Stimulated activated memory B cell treated with anti-CD40 and anti-IgM and Interleukin-4, amounts not matched to agents 10 μg/mL and 1 μg/mL and 100 μg/mL, for 72 hours (primary cell): ENCODE data around the gene WNT7B.

Source experiments
- ATAC-seq: fragments of 150-1000 bp; cut with Tn5 transposase; 2 replicates; pipeline ENCODE4 v1.10.0; 2021
- H3K27ac Mint-ChIP-seq: one replicate; pipeline ENCODE4 v1.8.0; 2022; ENCODE audit warnings: mild to moderate bottlenecking, mixed read lengths
- H3K27me3 Mint-ChIP-seq: one replicate; pipeline ENCODE4 v1.8.0; 2022; ENCODE audit warnings: mixed read lengths
- H3K36me3 Mint-ChIP-seq: one replicate; pipeline ENCODE4 v1.8.0; 2022; ENCODE audit warnings: mixed read lengths
- H3K4me1 Mint-ChIP-seq: one replicate; pipeline ENCODE4 v1.8.0; 2022; ENCODE audit warnings: mixed read lengths
- H3K4me3 Mint-ChIP-seq: one replicate; pipeline ENCODE4 v1.8.0; 2022; ENCODE audit warnings: mild to moderate bottlenecking, moderate library complexity, mixed read lengths
- H3K9me3 Mint-ChIP-seq: one replicate; pipeline ENCODE4 v1.8.0; 2022; ENCODE audit warnings: mixed read lengths

The WNT7B gene

DNA sequence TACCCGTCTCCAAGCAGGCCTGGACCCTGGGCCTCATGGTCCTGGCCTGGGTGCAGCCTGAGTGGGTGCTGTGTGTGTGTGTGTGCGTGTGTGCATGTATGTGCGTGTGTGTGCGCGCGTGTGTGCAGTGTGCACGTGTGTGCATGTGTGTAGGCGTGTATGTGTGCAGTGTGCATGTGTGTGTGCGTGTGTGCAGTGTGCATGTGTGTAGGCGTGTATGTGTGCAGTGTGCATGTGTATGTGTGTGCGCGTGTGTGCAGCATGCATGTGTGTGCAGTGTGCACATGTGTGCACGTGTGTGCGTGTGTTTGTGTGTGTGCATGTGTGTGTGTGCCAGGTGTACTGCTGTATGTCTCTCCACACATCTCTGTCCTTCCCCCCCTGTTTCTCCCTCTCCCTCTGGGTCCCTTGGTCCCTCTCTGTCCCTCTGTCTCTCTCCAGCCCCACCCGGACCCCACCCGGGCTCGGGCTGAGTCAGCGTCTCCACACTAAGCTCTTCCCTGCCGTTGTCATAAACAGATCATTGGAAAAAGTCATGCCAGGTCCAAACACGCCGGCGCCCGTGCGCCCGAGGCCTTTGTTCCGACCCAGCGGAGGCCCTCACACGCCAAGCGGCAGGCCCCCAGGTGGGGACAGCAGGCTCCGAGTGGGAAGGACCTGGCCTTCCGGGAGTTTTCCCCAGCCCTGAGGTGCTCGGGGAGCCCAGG, 34.0 kb downstream of the WNT7B start:
- Mint-ChIP-seq H3K4me3 (no peak overlapping the region), H3K36me3 (no peaks in the 10 kb centered on the region), H3K4me1 (peaks cover 11% of the 10 kb centered on the region), H3K9me3 (peaks cover 6% of the 10 kb centered on the region), H3K27me3 (peaks cover 17% of the 10 kb centered on the region), H3K27ac (no peak overlapping the region)
- ATAC-seq = peak; percentile 5

DNA sequence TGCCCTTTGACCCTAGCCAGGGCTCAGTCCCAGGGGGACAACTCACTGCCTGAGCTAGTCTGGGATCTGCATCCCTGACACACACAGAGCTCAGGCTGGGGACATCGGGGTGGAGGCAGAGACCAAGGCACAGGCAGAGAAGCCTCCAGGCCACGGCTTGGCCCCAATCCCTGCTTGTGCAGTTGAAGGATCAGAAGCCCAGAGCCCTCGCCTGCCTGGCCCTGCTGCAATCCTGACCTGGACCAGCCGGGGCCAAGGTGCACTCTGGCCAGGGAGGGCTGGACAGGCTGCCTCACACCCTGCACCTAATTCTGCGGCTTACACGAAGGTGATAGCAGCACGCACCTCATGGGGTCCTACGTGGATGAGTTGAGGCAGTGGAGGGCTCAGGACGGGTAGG, 34.6 kb downstream of the WNT7B start:
- peaks cover 6% of the 10 kb centered on the region for H3K4me1 Mint-ChIP-seq
- H3K27me3 Mint-ChIP-seq = peaks cover 13% of the 10 kb centered on the region
- H3K9me3 Mint-ChIP-seq = peaks cover 7% of the 10 kb centered on the region
- no peaks in the 10 kb centered on the region for H3K36me3 Mint-ChIP-seq
- H3K27ac Mint-ChIP-seq = no peak overlapping the region
- no peak overlapping the region for H3K4me3 Mint-ChIP-seq
- no peak for ATAC-seq

DNA sequence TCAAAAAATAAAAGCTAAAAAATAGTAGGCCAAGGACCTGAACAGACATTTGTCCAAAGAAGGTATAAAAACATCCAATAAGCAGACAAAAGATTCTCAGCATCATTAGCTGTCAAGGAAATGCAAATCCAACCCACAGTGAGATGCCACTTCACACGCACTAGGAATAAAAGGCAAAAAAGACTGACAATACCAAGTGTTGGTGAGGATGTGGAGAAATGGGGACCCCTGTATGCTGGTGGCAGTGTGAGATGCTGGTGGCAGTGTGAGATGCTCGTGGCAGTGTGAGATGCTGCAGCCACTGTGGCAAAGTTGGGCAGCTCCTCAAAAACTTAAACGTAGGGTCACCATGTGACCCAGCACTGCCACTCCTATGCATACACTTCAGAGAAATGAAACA, 38.0 kb downstream of the WNT7B start:
- no peak overlapping the region for H3K27ac Mint-ChIP-seq
- ATAC-seq = no peak
- H3K4me3 Mint-ChIP-seq = no peak overlapping the region
- peaks cover 7% of the 10 kb centered on the region for H3K9me3 Mint-ChIP-seq
- H3K27me3 Mint-ChIP-seq = peaks cover 20% of the 10 kb centered on the region
- H3K36me3 Mint-ChIP-seq = no peaks in the 10 kb centered on the region
- H3K4me1 Mint-ChIP-seq = no peaks in the 10 kb centered on the region

DNA sequence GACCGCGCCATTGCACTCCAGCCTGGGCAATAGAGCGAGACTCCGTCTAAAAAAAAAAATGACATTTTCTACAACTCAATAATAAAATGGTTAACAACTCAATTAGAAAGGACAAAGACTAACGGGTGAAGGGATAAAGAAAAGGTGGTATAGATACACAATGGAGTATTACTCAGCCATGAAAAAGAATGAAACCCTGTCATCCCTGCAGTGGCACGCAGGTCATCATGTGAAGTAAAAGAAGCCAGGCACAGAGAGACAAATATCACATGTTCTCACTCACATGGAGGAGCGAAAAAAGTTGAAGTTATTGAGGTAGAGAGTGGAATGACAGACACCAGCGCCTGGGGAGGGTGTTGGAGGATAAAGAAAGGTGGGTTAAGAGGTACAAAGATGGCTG, 39.0 kb downstream of the WNT7B start:
- Mint-ChIP-seq H3K9me3 (peaks cover 7% of the 10 kb centered on the region), H3K4me1 (no peaks in the 10 kb centered on the region), H3K27ac (no peak overlapping the region), H3K4me3 (no peak overlapping the region), H3K27me3 (peaks cover 29% of the 10 kb centered on the region), H3K36me3 (no peaks in the 10 kb centered on the region)
- ATAC-seq = no peak

DNA sequence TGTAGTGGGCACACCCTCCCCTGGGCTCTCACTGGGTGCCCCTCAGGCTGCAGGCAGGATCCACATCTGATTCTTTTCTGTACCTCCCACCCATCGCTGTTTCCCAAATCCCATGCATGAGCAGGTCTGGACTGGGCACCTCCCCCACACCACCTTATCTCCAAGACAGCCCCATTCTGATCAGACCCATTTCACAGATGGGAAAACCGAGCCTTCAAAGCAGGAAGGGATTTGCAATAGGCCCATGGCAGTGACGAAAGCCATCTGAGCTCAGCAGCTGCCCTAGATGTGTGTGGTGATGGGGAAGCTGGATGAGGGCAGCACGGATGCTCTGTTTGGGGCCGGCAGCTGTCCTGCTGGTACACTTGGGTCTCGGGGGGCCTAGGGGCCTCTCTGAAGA, 41.4 kb downstream of the WNT7B start:
- no peak overlapping the region for H3K27ac Mint-ChIP-seq
- H3K4me1 Mint-ChIP-seq = peaks cover 6% of the 10 kb centered on the region
- H3K36me3 Mint-ChIP-seq = no peaks in the 10 kb centered on the region
- peaks cover 7% of the 10 kb centered on the region for H3K9me3 Mint-ChIP-seq
- H3K27me3 Mint-ChIP-seq = peaks cover 48% of the 10 kb centered on the region
- ATAC-seq = no peak
- H3K4me3 Mint-ChIP-seq = no peak overlapping the region

DNA sequence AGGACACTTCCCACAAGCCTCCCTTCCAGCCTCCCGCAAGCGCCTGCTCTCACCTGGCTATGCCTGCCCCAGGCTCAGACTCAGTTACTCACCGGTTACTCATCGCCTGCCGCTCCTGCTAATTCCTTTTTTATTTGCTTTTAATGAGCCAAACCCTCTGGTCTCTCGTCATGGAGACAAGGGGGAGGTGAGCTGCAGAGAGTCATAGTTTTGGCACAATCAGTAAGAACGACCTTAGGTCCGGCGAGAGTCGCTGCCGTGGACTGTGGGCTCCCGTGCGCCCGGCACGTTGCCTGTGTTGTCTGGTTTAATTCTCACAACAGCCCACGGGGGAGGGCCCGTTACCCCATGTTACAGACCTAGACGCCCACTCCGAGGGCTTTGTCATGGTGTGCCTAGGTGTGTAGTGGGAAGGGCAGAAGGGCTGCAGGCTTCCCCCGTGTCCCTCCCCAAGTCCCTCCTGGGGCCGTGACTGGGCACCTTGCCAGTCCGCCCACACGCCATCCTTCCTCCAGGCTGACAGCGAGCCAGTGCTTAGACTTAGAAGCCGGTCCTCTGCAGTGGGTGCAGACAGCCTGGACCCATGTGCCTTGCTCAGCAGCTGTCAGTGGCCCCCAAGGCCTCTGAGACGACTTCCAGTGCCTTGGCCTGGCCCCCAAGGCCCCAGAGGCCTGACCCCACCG, 42.2 kb downstream of the WNT7B start:
- no peaks in the 10 kb centered on the region for H3K36me3 Mint-ChIP-seq
- H3K27ac Mint-ChIP-seq = no peak overlapping the region
- peaks cover 56% of the 10 kb centered on the region for H3K27me3 Mint-ChIP-seq
- H3K4me3 Mint-ChIP-seq = no peak overlapping the region
- H3K9me3 Mint-ChIP-seq = peaks cover 7% of the 10 kb centered on the region
- no peak for ATAC-seq
- H3K4me1 Mint-ChIP-seq = peaks cover 6% of the 10 kb centered on the region

DNA sequence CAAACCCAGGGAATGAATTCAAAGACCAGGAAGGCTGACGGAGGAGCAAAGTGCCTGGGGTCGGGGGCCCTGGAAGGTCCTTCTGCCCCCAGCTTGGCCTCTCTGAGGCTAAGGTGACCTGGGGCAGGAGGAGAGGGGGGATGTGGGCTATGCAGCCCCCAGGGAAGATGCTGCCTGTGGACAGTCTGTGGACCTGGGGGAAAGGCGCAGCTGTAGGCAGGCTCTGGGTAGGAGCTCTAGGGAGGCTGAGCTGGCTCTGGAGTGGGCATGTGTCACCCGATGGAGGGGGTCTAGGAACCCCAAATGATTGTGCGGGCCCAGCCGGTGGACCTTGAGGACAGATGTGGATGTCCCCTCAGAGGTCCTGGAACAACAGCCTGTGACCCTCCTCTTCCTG, 42.8 kb downstream of the WNT7B start:
- Mint-ChIP-seq H3K36me3 (no peaks in the 10 kb centered on the region), H3K27ac (no peak overlapping the region), H3K27me3 (peaks cover 62% of the 10 kb centered on the region), H3K9me3 (peaks cover 9% of the 10 kb centered on the region), H3K4me1 (peaks cover 6% of the 10 kb centered on the region), H3K4me3 (no peak overlapping the region)
- ATAC-seq = no peak

DNA sequence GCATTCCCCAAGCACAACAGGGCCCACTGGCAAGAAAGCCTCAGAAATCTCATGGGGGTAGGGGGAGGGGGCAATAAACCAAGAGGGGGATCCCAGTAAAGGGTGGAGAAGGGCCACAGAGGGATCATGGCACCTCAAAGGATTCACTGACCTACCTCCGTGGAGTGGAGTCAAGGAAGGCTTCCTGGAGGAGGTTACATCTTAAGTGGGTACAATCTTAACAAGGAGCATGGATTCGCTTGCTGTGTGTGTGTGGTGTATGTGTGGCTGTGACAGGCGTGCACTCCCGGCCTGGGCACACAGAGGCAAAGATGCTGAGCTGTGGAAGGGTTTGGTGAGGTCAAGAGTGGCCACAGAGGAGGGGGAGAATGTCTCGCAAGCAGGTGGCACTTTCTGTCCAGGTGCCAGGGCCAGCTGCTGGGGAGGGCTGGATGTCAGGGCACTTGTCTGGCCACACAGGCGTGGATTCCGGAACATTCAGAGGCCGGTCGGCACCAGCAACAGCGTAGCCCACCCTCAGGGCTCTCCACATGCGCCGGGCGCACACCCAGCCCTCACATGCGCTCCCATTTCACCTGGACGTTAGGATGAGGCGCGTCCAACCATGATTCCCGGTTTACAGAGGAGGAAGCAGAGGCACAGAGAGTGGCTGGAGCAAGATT, 43.3 kb downstream of the WNT7B start:
- peaks cover 6% of the 10 kb centered on the region for H3K4me1 Mint-ChIP-seq
- H3K4me3 Mint-ChIP-seq = no peak overlapping the region
- ATAC-seq = no peak
- H3K9me3 Mint-ChIP-seq = peaks cover 9% of the 10 kb centered on the region
- no peaks in the 10 kb centered on the region for H3K36me3 Mint-ChIP-seq
- no peak overlapping the region for H3K27ac Mint-ChIP-seq
- peaks cover 68% of the 10 kb centered on the region for H3K27me3 Mint-ChIP-seq

DNA sequence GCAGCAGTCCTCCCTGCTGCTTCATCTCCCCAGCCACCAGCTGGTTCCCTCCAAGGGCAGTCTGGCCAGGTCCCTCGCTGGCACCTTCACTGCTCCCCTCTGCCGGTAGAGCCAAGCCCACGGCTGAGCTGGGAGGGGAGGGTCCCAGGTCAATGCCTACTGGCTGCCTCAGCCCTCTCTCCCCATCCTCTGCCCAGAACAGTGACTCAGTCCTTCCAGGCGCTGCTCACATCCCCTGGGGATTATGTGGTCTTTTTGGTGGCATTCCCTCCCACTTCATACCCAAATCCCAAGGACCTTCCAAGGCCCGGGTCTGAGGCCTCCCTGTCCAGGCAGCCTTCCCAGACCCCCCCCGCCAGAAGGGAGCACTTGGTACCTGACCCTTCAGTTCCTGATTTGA, 44.9 kb downstream of the WNT7B start:
- H3K36me3 Mint-ChIP-seq = no peaks in the 10 kb centered on the region
- no peak overlapping the region for H3K4me3 Mint-ChIP-seq
- H3K27me3 Mint-ChIP-seq = peaks cover 71% of the 10 kb centered on the region
- peaks cover 6% of the 10 kb centered on the region for H3K4me1 Mint-ChIP-seq
- H3K9me3 Mint-ChIP-seq = peaks cover 5% of the 10 kb centered on the region
- H3K27ac Mint-ChIP-seq = no peak overlapping the region
- no peak for ATAC-seq

DNA sequence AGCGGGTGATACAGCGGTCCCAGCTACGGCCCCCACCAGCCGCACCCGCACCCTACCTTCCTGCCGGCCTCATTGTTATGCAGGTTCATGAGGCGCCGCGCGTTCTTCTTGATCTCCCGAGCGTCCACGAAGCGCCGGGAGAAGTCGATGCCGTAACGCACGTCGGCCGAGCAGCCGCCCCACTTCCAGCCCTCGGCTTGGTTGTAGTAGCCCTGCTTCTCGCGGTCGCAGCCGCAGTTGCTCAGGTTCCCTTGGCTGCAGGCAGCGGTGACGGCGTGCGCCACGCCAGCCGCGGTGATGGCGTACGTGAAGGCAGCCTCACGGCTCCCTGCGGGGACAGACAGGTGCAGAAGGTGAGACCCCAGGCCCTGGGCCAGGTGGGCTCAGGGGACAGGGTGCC, 45.9 kb downstream of the WNT7B start:
- Mint-ChIP-seq H3K9me3 (peaks cover 5% of the 10 kb centered on the region), H3K36me3 (no peaks in the 10 kb centered on the region), H3K27me3 (peaks cover 71% of the 10 kb centered on the region), H3K4me1 (peaks cover 6% of the 10 kb centered on the region), H3K27ac (no peak overlapping the region), H3K4me3 (no peak overlapping the region)
- no peak for ATAC-seq

DNA sequence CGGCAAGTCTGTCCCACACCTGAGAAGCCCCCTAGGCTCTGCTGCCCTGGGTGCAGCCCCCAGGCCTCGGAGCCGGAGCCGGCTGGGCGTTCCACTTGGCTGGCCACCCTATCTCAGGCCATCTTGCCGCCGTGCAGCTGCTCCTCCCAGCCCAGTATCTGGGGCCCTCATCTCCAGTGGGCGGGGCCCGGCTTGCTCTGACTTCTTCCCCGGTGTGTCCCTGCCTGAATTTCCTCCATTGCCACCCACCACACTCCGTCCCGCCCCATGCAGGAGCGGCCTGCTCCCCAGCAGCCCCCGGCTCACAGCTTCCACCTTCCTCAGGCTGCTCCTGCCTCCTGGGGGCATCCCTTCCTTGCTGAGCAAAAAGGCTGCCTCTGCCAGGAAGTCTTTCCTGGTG, 46.6 kb downstream of the WNT7B start:
- Mint-ChIP-seq H3K4me3 (no peak overlapping the region), H3K4me1 (peaks cover 6% of the 10 kb centered on the region), H3K36me3 (no peaks in the 10 kb centered on the region), H3K27ac (no peak overlapping the region), H3K9me3 (peaks cover 5% of the 10 kb centered on the region), H3K27me3 (peaks cover 65% of the 10 kb centered on the region)
- ATAC-seq = no peak

DNA sequence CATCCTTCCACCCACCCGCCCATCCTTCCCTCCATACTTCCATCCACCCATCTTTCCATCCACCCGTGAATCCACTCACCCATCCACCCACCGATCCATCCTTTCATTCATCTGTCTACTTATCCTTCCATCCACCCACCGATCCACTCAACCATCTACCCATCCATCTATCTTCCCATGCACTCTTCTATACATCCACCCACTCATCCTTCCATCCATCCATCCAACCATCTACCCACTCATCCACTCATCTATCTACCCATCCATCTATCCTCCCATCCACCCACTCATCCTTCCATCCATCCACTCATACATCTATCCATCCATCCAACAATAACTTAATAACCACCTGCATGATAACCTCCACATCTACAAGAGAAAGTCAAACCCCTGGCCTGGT, 47.3 kb downstream of the WNT7B start:
- ATAC-seq = no peak
- Mint-ChIP-seq H3K4me1 (peaks cover 6% of the 10 kb centered on the region), H3K36me3 (no peaks in the 10 kb centered on the region), H3K9me3 (peaks cover 5% of the 10 kb centered on the region), H3K27me3 (peaks cover 59% of the 10 kb centered on the region), H3K4me3 (no peak overlapping the region), H3K27ac (no peak overlapping the region)

DNA sequence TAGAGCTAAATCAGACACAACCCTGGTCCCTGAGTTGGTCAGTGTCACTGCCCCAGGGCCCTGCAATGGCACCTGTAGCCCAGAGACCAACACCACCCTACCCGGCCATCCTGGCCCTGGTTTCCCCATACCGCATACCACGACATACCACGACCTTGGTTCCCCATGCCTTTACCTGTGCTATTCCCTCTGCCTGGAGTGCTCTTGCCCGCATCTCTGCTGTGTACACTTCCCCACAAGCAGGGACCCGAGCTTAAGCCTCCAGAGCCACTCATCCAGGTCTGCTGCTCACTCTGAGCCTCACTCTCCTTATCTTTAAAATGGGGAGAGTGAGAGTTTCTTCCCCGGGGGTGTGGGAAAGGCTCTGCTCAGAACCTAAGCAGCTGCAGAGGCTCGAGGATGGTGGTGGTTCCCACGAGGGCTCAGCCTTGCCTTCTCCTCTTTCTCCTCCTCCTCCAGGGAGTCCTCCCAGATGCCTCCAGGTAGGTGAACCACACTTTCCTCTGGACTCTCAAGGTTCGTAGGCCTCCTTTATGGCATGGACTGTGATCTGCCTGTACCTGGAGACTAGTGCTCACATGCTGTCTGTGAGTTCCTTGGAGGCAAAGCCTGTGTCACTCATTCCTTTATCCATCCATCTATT, 48.1 kb downstream of the WNT7B start:
- H3K27me3 Mint-ChIP-seq = peaks cover 59% of the 10 kb centered on the region
- no peaks in the 10 kb centered on the region for H3K36me3 Mint-ChIP-seq
- ATAC-seq = no peak
- H3K9me3 Mint-ChIP-seq = peaks cover 5% of the 10 kb centered on the region
- peaks cover 6% of the 10 kb centered on the region for H3K4me1 Mint-ChIP-seq
- no peak overlapping the region for H3K4me3 Mint-ChIP-seq
- no peak overlapping the region for H3K27ac Mint-ChIP-seq

DNA sequence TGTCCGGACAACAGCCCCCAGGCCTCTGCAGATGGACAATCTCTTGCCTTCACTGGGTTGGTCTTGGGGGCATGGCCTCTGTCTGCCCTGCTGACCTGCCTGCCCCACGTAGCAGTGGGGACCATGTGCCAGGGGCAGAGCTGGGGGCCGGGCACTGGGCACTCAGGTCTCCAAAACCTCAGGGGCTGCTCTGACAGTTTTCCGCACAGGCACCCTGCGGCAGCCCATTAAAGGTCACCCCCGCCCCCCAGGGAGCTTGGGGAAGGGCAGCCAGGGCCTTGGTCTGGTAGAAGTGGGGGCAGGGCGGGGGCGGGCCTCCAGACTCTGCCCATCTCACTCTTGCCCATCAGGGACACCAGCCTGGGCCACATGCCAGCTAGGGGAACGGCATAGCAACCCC, 49.9 kb downstream of the WNT7B start:
- ATAC-seq = no peak
- peaks cover 43% of the 10 kb centered on the region for H3K27me3 Mint-ChIP-seq
- H3K27ac Mint-ChIP-seq = no peak overlapping the region
- no peak overlapping the region for H3K4me3 Mint-ChIP-seq
- peaks cover 3% of the 10 kb centered on the region for H3K4me1 Mint-ChIP-seq
- no peaks in the 10 kb centered on the region for H3K36me3 Mint-ChIP-seq
- peaks cover 5% of the 10 kb centered on the region for H3K9me3 Mint-ChIP-seq

DNA sequence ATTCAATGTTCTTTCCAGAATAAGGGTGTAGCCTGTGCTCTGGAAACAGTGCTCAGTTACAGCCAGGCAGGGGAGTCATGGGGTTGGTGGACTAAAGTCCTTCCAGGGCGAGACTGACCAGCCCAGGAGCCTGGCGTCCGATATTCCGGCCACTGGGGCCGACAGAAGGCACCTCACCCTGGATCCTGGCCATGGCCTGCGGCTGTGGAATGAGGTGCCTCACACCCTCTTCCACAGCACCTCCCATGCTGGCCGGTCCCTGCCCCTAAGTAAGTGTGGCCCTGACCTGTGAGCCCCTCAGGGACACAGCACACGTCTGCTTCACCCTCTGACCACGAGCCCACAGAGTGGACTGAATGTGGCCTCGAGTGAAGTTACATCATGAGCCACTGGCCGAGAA, 50.5 kb downstream of the WNT7B start:
- Mint-ChIP-seq H3K27me3 (peaks cover 37% of the 10 kb centered on the region), H3K9me3 (peaks cover 5% of the 10 kb centered on the region), H3K36me3 (no peaks in the 10 kb centered on the region), H3K4me3 (no peak overlapping the region), H3K4me1 (no peaks in the 10 kb centered on the region), H3K27ac (no peak overlapping the region)
- no peak for ATAC-seq
